ENCODE results near the gene SMURF1.

SMURF1 gene

DNA sequence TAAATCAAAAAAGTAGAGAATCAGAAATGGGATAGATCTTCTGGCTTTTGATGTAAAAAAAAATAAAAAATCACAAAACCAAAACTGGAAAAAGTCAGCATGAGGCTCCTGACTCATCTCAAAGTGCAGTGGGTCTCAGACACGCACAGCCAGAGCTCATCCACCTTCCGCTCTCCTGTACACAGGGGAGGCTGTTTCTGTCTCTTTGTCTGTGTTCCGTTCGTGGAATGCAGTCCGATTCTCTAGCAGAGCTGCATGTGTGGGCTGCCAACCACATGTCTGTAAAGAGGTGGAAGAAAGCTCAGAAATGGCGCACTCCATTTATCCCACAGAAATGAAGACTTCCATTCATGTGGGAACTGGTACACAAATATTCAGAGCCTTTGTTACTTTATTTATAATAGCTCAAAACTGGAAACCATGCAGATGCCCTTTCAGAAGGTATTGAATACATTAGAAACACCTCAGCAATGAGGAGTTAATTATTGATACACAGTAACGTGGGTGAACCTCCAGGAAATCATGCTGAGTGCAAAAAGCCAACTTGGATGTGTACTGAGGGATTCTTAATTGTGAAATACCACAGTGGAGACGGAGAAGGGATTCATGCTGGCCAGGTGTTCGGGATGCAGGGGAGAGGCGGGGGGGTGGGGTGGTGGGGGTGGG is 142.3 kb downstream of the SMURF1 start:
- no peak for DNase-seq

DNA sequence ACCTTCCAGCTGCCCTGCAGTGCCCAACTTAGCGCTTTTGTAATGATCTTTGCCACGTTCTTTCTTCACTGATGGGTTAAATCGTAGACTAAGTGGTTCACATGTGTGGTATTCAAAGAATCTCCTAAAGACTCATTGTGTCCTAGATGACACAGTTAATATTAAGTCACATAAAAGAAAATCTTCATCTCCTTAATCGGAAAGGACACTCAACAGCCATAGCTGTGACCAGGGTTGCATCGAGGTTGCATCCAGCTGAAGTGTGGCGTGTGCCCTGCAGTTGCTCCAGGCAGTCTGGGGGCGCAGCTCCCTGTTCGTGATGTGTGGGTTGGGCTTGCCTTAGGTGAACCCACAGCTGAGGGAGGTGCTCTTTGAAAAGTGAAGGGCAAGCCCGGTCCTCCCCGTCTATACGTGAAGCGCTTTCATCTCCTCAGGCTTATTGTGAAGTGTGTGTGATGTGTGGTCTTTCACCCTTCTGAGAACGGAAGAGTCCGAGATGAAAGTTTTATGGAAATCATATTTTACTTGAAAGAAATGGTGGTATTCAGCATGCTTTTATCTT is 142.9 kb downstream of the SMURF1 start:
- no peak for DNase-seq

DNA sequence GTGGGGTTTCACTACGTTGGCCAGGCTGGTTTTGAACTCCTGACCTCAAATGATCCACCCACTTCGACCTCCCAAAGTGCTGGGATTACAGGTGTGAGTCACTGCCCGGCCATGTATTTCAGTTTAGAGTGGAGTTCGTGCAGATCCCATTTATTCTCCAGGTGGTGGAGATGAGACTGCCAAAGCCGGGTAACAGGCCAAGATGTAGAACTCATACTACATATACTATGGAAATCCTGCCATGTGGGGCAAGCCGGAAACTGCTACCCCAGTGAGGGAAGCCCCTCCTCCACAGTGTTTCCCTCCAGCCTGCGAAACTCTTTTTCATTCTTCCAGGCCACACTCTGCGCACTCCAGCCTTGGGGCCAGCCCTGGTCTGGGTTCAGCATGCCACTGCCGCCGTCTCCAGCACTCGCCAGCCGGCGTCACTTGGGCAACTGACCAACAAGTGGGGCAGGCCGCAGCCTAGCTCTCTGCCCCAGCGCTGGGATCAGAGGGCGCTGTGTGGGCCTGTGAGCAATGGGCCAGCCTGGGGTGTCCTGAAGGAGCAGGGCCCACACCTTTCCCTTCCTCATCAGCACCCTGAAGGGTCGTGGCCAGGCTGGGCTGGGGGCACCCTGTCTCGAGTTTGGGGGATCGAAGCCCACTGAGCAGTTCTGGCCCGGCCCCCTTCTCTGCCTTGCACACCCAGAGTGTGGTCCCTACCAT is 143.6 kb downstream of the SMURF1 start:
- DNase-seq: no peak

DNA sequence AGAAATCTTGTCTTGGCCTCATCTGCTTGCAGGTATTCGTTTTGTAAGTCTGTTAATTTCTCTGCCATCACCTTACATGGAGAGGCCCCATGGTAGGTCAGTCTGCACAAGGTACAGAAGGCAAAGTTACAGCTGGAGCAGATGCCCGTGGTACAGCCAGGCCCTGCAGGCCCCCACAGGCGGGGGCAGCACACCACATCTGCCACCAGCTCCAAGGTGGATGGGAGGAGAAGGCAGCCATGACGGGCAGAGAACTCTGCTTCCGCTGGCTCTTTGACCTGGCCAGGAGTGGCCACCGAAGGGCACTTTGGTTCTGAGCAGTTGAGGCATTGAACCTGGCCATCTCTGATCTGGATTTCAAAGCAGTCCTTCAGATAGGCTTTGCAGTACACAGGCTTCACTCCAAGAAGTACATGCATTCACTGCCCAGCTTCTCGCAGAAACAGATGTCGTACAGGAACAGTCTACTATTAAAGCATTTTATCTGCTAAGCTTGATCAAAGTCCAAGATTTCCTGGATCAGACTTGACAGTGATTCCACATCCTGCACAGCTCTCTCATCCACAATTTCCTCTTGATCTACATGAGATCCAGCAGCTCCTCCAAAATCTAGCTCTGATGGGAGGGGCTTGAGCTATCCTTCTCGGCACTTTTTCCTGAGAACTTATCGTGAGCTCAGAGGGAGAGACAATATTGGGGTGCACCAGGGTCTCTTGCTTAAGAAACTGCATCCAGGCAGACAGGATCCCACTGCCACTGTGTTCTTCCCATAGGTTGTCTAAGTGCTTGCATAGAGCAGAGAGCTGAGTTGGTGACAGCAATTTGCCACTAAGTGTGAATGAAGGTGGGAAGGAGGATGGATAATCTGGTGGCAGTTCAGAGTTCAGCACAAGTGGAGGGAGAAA is 144.8 kb downstream of the SMURF1 start:
- DNase-seq: no peak

DNA sequence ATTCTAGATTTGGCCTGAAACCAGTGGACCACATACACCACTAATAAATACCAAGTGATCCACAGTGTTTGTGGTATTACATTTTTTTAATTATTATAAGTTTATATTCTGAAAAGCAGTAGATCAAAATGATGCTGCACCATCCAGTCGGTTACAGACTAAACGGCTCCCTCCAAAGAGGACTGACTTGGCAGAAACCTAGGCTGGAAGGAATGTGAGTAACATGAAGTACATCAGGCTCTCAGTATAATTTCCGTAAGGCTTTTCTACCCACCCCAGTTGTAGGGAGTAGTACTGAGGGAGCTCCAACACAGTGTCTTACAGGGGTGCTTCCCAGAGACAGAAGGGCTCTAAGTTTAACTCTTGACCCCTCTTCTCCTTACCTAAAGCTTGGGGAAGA is 146.1 kb downstream of the SMURF1 start:
- no peak for DNase-seq

DNA sequence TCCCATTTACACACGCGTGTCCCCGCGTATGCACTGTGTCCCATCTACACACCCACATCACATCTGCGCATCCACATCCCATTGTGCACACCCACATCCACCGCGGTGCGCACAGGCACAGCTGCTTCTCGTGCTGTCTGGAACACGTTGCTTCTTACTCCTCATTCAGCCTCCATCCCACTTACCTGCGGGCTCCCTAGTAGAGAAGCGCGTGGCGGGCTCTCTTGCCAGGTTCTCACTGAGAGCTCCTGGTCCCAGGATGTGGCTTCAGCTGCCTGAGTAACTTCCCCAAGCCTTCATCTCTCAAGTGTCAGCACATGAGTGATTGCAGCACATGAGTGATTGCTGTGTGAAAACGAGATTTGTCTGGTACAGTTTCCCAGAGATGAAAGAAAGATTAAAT is 147.8 kb downstream of the SMURF1 start:
- no peak for DNase-seq

DNA sequence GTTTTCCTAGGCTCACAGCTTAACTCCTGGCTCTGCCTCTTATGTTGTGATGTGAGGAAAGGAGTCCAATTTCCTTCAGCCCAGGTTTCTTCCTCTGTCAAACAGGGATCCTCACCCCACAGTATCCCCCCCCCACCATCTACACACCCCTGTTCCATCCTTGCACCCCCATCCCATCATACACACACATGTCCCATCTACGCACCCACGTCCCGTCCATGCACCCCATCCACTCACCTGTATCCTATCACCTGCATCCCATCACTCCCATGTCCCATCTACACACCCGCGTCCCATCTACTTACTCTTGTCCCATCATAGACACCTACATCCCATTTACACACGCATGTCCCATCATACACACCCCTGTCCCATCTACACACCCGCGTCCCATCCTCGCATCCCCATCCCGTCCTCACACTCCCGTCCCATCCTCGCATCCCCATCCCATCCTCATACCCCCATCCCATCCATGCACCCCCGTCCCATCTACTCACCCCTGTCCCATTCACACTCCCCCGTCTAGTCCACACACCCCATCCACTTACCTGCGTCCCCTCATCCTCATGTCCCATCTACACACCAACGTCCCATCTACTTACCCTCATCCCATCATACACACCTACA is 148.3 kb downstream of the SMURF1 start:
- no peak for DNase-seq

DNA sequence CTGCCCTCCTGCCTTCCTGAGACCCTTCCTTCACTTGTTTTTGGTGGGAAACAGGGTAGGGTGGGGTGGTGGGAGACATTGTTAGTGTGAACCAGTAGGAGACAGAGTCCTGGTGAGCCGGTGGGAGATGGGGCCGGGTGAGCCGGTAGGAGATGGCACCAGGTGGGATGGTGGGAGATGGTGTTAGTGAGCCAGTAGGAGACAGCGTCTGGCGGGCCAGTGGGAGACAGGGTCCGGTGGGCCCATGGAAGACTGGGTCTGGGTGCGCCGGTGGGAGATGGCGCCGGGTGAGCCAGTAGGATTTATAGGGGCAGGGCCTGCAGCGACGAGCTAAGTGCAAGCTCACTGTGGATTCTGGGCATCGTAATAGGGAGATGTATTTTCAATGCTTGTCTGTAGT is 148.8 kb downstream of the SMURF1 start:
- no peak for DNase-seq

DNA sequence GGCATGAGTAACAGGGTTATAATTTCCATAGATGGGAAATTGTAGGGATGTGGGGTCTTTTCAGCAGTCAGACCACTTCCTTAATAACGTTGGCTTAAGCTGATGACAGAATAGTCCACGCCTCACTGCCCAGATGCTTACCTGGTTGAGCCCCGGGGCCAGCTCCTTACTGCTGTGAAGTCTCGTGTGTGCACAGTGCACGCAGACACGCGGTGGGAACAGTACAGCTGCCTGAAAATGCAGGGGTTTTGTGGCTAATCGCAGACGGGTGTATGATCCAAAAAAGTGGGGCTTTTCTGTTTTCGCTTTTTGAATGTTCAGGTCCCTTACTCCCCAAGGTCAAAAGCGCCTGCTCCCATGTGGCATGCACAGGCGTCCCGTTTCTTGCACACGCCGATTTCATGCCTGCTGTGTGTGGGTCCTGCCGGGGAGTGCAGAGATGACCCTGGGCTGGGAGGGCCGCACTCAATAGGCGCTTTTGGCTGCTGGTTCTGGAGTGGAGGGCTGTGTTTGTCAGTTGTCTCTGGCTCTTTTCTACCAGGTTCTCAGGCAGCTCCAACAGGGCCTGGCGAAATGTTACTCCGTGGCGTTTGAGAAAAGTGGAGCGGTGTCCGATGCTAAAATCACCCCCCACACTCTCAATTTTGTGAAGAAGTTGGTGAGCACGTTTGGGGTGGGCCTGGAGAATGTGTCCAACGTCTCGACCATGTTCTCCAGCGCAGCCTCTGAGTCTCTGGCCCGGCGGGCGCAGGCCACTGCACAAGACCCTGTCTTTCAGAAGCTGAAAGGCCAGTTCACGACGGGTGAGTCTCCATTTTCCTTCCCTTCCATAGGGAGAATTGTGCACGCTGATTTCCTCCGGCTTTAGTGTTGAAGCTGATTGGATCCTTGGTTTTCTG is 149.6 kb downstream of the SMURF1 start:
- no peak for DNase-seq

DNA sequence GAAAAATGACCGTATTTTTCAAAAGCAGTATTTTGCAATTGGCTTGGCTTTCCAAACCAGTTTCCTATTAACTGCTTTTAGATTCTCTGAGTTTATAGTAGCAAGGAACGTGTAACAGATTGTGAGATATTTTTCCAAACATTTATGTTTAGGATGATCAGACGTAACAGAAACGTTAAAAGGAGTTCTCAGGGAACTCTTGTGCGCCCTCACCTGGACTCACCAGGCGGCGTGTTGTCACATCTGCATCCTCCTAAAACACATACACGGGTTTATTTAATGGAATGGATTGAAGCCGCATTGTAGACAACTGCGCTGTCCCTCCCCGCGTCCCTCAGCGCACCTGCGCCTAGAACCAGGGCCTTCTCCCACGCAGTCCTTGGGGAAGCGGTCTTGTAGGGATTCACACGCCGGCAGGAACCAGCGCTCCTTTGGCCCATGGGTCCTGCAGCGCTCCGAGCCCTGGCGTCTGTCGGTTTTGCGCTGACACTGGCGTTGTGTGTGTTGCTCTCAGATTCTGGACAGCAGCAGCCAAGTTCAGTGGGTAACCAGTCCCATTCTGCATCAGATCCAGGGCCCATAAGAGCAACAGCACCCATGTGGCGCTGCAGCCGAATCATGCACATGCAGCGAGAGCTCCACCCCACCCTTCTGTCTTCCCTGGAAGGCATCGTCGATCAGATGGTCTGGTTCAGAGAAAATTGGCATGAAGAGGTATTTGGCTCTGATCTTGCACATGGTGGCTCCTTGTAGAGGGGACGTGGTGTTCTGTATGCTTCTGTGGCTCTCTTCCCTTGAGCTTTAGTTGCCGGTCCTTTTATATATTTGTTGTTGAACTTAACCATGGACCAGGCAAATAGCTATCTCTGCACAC is 150.6 kb downstream of the SMURF1 start:
- no peak for DNase-seq

DNA sequence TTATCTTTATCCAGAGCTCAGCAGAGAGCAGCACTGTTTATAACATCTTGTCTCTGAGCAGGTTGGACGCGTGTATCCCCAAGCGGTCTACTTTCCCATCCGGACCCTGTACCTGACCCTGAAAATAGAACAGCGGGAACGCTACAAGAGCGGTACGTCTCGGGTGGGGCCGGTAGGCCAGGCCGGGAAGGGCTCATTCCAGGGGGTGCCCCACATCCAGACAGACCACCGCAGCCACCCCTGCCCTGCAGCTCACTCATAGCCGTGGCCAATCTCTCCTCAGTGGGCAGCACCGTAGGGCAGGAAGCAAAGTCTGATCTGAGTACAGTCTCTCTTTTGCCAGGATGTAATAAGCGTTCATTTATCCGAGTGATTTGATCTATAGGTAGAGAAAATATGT is 151.8 kb downstream of the SMURF1 start:
- DNase-seq: no peak

DNA sequence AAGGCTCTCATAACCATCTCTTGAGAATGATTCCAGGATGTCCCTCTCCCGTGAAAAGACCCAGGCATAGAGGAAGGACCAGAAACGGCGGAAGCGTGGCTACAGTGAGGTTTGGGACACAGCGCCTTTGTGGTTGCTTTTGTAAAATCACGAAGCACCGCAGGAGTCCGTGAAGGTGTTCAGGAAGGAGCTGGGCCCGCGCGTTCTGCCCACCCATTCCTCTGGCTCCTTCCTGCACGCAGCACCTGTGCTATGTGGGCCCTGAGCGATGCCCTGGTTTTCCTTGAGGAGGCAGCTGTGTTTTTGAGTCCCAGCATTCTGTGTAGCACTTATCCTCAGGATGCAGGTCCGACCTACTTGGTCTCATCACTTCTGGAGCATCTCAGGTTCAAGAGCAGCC is 152.8 kb downstream of the SMURF1 start:
- no peak for DNase-seq

DNA sequence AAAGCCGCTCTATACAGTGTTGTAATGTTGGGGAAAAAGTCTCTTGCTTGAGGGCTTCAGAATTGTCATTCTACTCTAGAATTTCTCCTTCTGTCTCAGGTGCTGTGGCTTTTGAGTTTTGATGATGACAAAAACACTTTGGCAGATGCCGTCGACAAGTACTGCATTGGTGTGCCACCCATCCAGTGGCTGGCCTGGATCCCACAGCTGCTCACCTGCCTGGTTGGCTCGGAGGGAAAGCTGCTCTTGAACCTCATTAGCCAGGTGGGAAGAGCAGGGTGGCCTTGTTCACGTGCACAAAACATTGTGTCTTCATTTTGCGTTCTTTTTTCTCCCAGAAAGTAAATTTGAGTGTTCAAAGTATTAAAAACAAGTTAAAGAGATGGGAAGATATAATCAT is 153.6 kb downstream of the SMURF1 start:
- no peak for DNase-seq

DNA sequence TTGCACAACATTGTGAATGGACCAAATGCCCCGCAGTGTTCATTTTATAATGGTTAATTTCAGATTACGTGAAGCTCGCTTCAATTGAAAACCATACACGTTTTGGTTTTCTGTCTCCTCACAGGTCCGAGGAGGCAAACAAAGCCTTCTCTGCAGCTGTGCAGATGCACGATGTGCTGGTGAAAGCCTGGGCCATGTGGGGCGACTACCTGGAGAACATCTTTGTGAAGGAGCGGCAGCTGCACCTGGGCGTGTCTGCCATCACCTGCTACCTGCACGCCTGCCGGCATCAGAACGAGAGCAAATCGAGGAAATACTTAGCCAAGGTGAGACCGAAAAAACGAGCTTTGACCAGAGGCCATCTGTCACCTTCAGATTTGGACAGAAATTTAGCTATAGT is 155.3 kb downstream of the SMURF1 start:
- DNase-seq: no peak

DNA sequence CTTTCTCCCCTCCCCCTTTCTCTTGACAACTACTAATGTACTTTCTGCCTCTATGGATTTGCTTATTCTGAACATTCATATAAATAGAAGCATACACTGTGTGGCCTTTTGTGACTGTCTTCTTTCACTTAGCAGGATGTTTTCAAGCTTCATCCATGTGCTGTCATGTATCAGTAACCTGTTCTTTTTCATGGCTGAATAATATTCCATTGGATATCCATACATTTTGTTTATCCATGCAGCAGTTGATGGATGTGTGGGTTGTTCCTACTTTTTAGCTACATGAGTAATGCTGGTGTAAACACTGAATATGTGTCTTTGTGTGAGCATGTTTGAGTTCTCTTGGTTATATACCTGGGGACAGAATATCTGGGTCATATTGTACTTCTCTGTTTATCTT is 158.0 kb downstream of the SMURF1 start:
- no peak for DNase-seq

DNA sequence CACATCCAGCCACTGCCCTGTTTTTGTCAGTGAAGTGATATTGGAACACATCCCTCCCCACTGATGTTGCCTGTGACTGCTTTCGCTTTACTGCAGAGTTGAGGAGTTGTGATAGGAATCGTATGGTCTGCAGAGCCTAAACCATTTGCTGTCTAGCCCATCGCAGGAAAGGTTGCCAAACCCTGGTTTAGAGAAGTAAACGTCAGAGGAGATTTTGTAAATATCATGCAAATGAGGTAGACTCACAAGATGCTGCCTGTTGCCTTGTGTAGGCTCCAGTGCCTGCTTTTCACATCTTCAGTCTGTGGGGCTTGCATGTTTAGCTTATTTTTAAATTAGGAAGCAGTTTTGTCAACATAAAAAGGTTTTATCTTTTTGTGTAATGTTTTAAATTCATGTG is 158.5 kb downstream of the SMURF1 start:
- no peak for DNase-seq

DNA sequence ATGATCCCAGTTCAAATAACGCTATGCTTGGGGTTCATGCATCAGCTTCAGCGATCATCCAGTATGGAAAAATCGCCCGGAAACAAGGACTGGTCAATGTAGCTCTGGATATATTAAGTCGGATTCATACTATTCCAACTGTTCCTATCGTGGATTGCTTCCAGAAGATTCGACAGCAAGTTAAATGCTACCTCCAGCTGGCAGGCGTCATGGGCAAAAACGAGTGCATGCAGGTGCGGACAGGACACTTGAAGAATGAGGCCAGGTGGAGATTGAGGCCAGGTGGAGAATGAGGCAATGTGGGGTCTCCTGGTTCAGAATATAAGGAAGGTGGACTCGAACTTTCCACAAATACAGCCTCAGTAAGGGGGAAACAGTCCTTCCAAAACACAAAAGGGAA is 159.8 kb downstream of the SMURF1 start:
- no peak for DNase-seq

DNA sequence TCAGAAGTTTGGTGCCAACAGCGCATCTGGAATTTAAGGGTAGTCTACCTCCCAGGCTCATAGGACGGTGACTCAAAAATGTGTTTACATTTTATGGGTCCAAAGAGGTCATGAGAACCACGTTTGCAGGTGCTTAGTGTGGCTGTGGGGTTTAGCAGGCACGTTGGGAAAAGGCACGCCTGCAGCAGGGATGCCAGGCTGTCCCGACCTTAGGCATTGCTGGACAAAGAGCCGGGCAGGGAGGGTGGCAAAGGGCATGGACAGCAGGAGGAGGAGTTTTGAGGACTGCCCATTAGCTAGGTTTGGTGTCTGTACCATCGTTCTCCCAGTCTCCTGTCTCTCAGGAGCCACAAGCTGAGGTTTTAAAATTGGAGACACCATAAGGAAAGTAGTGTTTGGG is 161.2 kb downstream of the SMURF1 start:
- DNase-seq: no peak

DNA sequence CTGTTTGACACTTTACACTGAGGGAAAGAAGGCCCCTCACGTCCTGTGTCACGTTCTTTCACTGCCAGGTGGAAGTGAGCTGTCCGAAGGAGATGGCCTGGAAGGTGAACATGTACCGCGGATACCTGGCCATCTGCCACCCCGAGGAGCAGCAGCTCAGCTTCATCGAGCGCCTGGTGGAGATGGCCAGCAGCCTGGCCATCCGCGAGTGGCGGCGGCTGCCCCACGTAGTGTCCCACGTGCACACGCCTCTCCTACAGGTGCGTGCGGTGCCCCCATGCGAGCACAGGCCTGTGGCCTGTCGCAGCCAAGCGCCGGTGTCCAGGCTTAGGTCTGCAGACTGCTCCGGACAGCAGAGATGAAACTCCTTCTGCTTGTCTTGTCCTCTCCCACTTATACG is 162.2 kb downstream of the SMURF1 start:
- DNase-seq: no peak

DNA sequence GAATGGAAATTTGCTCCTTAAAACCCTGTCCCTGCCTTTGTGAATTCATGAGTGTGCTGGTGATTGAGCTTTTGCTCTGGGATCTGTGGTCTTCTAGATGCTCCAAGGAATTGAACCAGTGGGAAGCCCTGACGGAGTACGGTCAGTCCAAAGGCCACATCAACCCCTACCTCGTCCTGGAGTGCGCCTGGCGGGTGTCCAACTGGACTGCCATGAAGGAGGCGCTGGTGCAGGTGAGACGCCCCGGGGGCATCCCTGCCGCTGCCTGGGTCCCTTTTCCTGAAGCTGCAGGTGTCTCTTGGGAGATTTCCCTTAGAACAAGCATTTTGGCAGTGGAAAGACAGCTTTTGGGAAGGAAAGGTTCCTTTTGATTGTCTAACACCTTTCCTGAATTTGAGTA is 165.2 kb downstream of the SMURF1 start:
- DNase-seq: no peak

Measured in activated CD4-positive, CD25-positive, alpha-beta regulatory T cell treated with anti-CD3 and anti-CD28 coated beads, Interleukin-2, amount 50 U/mL, for 72 hours (primary cell).